Measurements from ENCODE around the gene ANXA7. TPM values are rescaled to one million over a fixed set of nuclear protein-coding genes. Genes with fewer than 3 reads are reported as not detected.

ANXA7 gene
- total and polyA plus RNA-seq, 5 donors: 78.6 to 122 (median 108) TPM

- WGBS: 94% methylated on average over 4 of the region's 4 CpGs
- no peak overlapping the region for H3K27ac ChIP-seq (ENCODE audit: low read length)
- ATAC-seq (no peak), DNase-seq (no peak)
- intact Hi-C loops (cut with DNase I): no loop called here
- H3K4me1 ChIP-seq (ENCODE audit: control insufficient read depth, insufficient read depth, low read length): no peaks in the 10 kb centered on the region
- H3K27me3 ChIP-seq (ENCODE audit: control insufficient read depth, insufficient read depth): no peaks in the 10 kb centered on the region
- H3K9me3 ChIP-seq (ENCODE audit: control insufficient read depth, low read length): no peaks in the 10 kb centered on the region
- no peak overlapping the region for H3K4me3 ChIP-seq (ENCODE audit: low read length)
These were observed 45.6 kb downstream of the ANXA7 start for GRCh38 chr10:73368238-73368637.

DNA sequence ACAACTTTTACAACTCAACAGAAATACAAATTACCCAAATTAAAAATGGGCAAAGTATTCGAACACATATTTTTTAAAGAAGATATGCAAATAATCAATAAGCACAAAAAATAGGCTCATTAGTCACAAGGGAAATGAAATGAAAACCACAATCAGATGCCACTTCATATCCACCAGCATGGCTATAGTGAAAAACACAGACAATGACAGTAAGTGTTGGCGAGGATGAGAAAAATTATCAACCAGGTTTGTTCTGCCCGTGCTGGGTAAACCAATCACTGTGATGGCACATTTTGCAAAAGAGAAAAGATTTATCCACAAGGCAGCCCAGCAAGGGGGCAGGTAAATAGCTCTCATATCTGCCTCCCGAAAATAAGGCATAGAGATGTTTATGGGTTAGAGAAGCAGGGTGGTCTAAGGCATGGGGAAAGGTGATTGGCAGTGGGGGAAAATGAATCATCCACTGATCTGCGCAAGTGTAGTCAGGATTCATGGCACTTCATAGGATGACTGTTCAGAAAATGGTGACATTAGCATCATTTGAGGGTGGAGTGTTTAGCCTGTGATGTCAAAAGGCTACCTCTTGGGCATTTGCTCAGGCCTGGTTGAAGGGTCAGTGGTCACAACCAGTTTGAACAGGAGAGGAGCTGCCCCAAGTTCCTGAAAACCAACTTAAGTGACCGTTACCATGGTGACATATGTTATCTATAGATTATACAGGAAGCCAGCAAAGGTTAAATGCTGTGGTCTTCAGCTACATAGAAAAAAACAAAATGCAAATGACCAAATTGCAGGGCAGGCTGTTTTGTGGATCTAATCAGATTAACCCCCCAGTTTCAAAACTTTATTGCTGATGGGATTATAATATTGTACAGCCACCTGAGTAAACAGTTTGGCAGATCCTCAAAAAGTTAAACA lies 47.2 kb downstream of the ANXA7 start:
- Histone ChIP-seq H3K4me3 (ENCODE audit: low read length) (no peak overlapping the region), H3K27ac (ENCODE audit: low read length) (no peak overlapping the region), H3K9me3 (ENCODE audit: control insufficient read depth, low read length) (no peaks in the 10 kb centered on the region), H3K4me1 (ENCODE audit: control insufficient read depth, insufficient read depth, low read length) (no peaks in the 10 kb centered on the region), H3K27me3 (ENCODE audit: control insufficient read depth, insufficient read depth) (no peaks in the 10 kb centered on the region)
- ATAC-seq: no peak
- 92% methylated on average over 6 of the region's 6 CpGs for WGBS
- DNase-seq: no peak
- intact Hi-C loops (cut with DNase I): no loop called here

DNA sequence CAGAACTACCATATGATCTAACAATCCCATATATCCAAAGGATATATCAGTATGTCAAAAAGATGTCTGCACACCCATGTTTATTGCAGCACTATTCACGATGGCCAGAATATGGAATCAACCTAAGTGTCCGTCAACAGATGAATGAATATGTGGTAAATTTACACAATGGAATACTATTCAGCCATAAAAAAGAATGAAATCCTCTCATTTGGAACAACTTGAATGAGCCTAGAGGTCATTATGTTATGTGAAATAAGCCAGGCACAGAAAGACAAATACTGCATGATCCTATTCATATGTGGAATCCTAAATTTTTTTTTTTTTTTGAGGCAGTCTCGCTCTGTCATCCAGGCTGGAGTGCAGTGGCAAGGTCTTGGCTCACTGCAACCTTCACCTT lies 48.9 kb downstream of the ANXA7 start:
- Histone ChIP-seq H3K27ac (ENCODE audit: low read length) (no peak overlapping the region), H3K27me3 (ENCODE audit: control insufficient read depth, insufficient read depth) (no peaks in the 10 kb centered on the region), H3K4me1 (ENCODE audit: control insufficient read depth, insufficient read depth, low read length) (no peaks in the 10 kb centered on the region), H3K9me3 (ENCODE audit: control insufficient read depth, low read length) (no peaks in the 10 kb centered on the region), H3K4me3 (ENCODE audit: low read length) (no peak overlapping the region)
- intact Hi-C loops (cut with DNase I): no loop called here
- DNase-seq: no peak
- 97% methylated on average over 3 of the region's 3 CpGs for WGBS
- no peak for ATAC-seq

- no peak overlapping the region for H3K4me3 ChIP-seq (ENCODE audit: low read length)
- WGBS: 75% methylated on average over 8 of the region's 8 CpGs
- no peaks in the 10 kb centered on the region for H3K4me1 ChIP-seq (ENCODE audit: control insufficient read depth, insufficient read depth, low read length)
- H3K27me3 ChIP-seq (ENCODE audit: control insufficient read depth, insufficient read depth): no peaks in the 10 kb centered on the region
- no peaks in the 10 kb centered on the region for H3K9me3 ChIP-seq (ENCODE audit: control insufficient read depth, low read length)
- DNase-seq (no peak), ATAC-seq (no peak)
- intact Hi-C loops (cut with DNase I): no loop called here
- H3K27ac ChIP-seq (ENCODE audit: low read length): no peak overlapping the region
These were observed 54.4 kb downstream of the ANXA7 start for GRCh38 chr10:73359492-73359891.

- intact Hi-C loops (cut with DNase I): no loop called here
- peak within 1 kb of the TSS; percentile 93 for H3K4me3 ChIP-seq (ENCODE audit: low read length)
- H3K9me3 ChIP-seq (ENCODE audit: control insufficient read depth, low read length): no peaks in the 10 kb centered on the region
- no peaks in the 10 kb centered on the region for H3K27me3 ChIP-seq (ENCODE audit: control insufficient read depth, insufficient read depth)
- DNase-seq (peak; percentile 94 to 96 (median 96)), ATAC-seq (peak; percentile 95 to 96)
- peak within 1 kb of the TSS; percentile 49 for H3K27ac ChIP-seq (ENCODE audit: low read length)
- no peaks in the 10 kb centered on the region for H3K4me1 ChIP-seq (ENCODE audit: control insufficient read depth, insufficient read depth, low read length)
- 1% methylated on average over 45 of the region's 45 CpGs for WGBS
These were observed 55.3 kb downstream of the ANXA7 start, which contains the start of gene CFAP70 for GRCh38 chr10:73358331-73359279. Gene CFAP70 (minus strand): TSS chr10:73358864. CDS start chr10:73354796, 4,068 bp downstream.

DNA sequence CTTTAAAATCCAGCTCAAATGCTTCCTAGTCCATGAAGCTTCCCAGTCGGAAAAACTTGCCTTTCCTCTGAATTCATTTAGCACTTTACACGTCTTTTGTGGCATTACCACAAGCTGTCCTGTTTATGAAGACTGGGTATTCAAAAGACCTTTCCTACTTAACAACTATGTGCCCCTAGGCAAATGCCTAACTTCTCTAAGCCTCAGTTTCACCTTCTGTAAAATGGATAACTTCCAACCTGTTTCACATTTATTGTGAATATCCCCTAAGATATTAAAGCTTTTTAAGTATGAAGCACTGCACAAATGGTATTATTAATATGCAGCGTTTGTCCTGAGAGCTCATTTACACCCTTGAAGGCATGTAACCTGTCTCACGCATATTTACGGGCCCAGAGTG lies 56.0 kb downstream of the ANXA7 start:
- H3K27ac ChIP-seq (ENCODE audit: low read length): no peak overlapping the region
- no peaks in the 10 kb centered on the region for H3K4me1 ChIP-seq (ENCODE audit: control insufficient read depth, insufficient read depth, low read length)
- no peaks in the 10 kb centered on the region for H3K9me3 ChIP-seq (ENCODE audit: control insufficient read depth, low read length)
- no peak for DNase-seq
- WGBS: 36% methylated on average over 5 of the region's 5 CpGs
- H3K4me3 ChIP-seq (ENCODE audit: low read length): peak overlapping the region; percentile 93
- intact Hi-C loops (cut with DNase I): no loop called here
- H3K27me3 ChIP-seq (ENCODE audit: control insufficient read depth, insufficient read depth): no peaks in the 10 kb centered on the region
- no peak for ATAC-seq

GRCh38 chr10:73357166-73357565 lies 56.7 kb downstream of the ANXA7 start:
- DNase-seq: no peak
- no peak overlapping the region for H3K27ac ChIP-seq (ENCODE audit: low read length)
- 33% methylated on average over 4 of the region's 4 CpGs for WGBS
- no peaks in the 10 kb centered on the region for H3K9me3 ChIP-seq (ENCODE audit: control insufficient read depth, low read length)
- no peak overlapping the region for H3K4me3 ChIP-seq (ENCODE audit: low read length)
- intact Hi-C loops (cut with DNase I): no loop called here
- H3K27me3 ChIP-seq (ENCODE audit: control insufficient read depth, insufficient read depth): no peaks in the 10 kb centered on the region
- H3K4me1 ChIP-seq (ENCODE audit: control insufficient read depth, insufficient read depth, low read length): no peaks in the 10 kb centered on the region
- ATAC-seq: peak; percentile 20 to 40

DNA sequence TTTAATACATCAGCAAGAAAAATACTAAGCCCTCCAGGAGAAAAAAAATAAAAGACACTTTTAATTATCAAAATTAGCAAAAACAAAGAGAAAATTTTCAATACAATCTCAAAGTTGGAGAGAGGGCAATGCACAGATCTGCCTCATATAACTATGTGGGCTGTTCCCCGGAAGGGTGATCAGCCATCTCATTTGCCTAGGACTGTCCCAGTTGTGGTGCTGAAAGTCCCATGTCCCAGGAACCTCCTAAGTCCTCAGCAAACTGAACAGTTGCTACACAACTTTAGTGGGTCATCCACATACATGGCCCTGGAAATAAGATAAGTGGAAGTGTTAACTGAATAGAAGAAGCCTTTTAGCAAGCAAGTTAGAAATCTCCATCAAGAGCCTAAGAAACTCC lies 69.6 kb downstream of the ANXA7 start:
- H3K4me1 ChIP-seq (ENCODE audit: control insufficient read depth, insufficient read depth, low read length): no peaks in the 10 kb centered on the region
- no peaks in the 10 kb centered on the region for H3K27me3 ChIP-seq (ENCODE audit: control insufficient read depth, insufficient read depth)
- intact Hi-C loops (cut with DNase I): no loop called here
- H3K9me3 ChIP-seq (ENCODE audit: control insufficient read depth, low read length): no peaks in the 10 kb centered on the region
- H3K27ac ChIP-seq (ENCODE audit: low read length): no peak overlapping the region
- 92% methylated on average over 1 of the region's 1 CpG for WGBS
- DNase-seq: no peak
- H3K4me3 ChIP-seq (ENCODE audit: low read length): no peak overlapping the region
- ATAC-seq: no peak

GRCh38 chr10:73340121-73340520 lies 73.7 kb downstream of the ANXA7 start:
- 95% methylated on average over 3 of the region's 3 CpGs for WGBS
- Histone ChIP-seq H3K4me1 (ENCODE audit: control insufficient read depth, insufficient read depth, low read length) (no peaks in the 10 kb centered on the region), H3K4me3 (ENCODE audit: low read length) (no peak overlapping the region), H3K27ac (ENCODE audit: low read length) (no peak overlapping the region), H3K27me3 (ENCODE audit: control insufficient read depth, insufficient read depth) (no peaks in the 10 kb centered on the region), H3K9me3 (ENCODE audit: control insufficient read depth, low read length) (no peaks in the 10 kb centered on the region)
- DNase-seq (no peak), ATAC-seq (no peak)
- intact Hi-C loops (cut with DNase I): no loop called here

GRCh38 chr10:73339436-73339835 lies 74.4 kb downstream of the ANXA7 start:
- no peaks in the 10 kb centered on the region for H3K27me3 ChIP-seq (ENCODE audit: control insufficient read depth, insufficient read depth)
- H3K27ac ChIP-seq (ENCODE audit: low read length): no peak overlapping the region
- H3K9me3 ChIP-seq (ENCODE audit: control insufficient read depth, low read length): no peaks in the 10 kb centered on the region
- intact Hi-C loops (cut with DNase I): no loop called here
- WGBS: 84% methylated on average over 7 of the region's 7 CpGs
- H3K4me3 ChIP-seq (ENCODE audit: low read length): no peak overlapping the region
- DNase-seq (peak in 1 of 3 donors; percentile 25), ATAC-seq (no peak)
- H3K4me1 ChIP-seq (ENCODE audit: control insufficient read depth, insufficient read depth, low read length): no peaks in the 10 kb centered on the region
